ENCODE results near the gene ADISSP.

ADISSP gene

DNA sequence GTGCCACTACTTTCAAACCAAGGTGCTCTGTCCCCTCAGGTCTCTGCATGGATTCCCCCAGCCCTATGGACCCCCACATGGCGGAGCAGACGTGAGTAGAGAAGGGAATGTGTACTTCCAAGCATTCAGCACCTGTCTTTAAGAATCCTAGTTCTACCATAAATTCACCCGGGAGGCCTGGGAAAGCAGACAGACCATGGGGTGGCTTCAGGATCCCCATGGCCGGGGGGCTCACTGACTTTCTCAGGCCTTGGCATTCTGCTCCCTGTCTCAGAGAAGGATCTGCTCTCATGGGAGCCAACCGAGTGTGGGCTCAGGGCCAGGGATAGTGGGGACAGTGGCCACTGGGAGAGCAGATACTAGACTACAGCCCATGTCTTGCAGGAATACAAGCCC lies 30.8 kb upstream of the ADISSP start:
- H3F3A ChIP-seq (ENCODE audit: insufficient read depth) = no peaks in the 10 kb centered on the region

DNA sequence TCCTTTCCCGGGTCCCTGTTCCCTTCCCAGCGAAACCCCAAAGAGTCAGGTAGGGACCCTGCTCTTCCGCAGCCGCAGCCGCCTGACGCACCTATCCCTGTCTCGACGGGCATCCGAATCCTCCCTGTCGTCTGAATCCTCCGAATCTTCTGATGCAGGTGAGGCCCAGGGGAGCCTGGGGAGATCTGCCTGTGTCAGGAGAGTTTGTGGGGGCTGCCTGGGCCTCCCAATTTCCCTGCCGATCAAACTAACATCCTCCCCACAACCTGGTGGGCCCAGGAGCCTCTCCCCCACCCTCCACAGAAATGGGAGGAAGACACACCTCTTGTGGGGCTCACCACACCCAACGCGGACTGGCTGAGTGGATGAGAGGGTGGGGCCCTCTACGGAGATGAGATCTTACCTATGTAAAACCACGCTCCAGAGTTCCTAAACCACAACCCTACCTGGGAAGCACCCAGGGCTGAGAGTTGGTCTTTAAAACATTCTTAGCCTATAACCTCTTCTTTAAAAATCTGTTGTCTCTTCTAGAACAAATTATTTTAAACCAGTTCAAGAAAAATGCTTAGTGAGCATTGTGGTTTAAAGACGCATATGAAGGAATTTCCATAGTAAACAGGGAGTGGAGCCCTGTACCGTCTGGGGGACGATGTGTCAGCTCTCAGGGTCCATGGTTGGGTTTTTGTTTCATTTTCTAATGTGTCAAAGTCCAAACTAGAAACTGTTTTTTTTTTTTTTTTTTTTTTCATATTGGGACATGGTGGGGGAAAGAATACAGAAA lies 30.2 kb upstream of the ADISSP start:
- Histone ChIP-seq H3F3A (ENCODE audit: insufficient read depth) (no peaks in the 10 kb centered on the region), H3K4me3 (ENCODE audit: insufficient read depth, low read length, poor library complexity, severe bottlenecking) (peak overlapping the region; percentile 72), H3K9me2 (replicated peaks; ENCODE audit: insufficient read depth, low read length) (no peaks in the 10 kb centered on the region), H3K4me2 (ENCODE audit: low read depth, low read length, poor library complexity, severe bottlenecking) (peak overlapping the region; percentile 92), H3K27ac (ENCODE audit: low read depth, low read length) (no peak overlapping the region), H4K20me1 (ENCODE audit: low read depth, low read length) (no peaks in the 10 kb centered on the region), H3K79me2 (ENCODE audit: insufficient read depth, low read length) (peaks cover 12% of the 10 kb centered on the region), H3K27me3 (ENCODE audit: low read length) (no peaks in the 10 kb centered on the region), H3K9ac (ENCODE audit: low read length) (peak overlapping the region; percentile 80; the same call in 1 of the 2 replicates), H3K9me3 (ENCODE audit: insufficient read depth, low read length) (no peaks in the 10 kb centered on the region), H2AFZ (ENCODE audit: low read depth, low read length, severe bottlenecking) (no peak overlapping the region), H3K36me3 (ENCODE audit: low read length) (no peaks in the 10 kb centered on the region)
- TF ChIP-seq, protein P1, sequence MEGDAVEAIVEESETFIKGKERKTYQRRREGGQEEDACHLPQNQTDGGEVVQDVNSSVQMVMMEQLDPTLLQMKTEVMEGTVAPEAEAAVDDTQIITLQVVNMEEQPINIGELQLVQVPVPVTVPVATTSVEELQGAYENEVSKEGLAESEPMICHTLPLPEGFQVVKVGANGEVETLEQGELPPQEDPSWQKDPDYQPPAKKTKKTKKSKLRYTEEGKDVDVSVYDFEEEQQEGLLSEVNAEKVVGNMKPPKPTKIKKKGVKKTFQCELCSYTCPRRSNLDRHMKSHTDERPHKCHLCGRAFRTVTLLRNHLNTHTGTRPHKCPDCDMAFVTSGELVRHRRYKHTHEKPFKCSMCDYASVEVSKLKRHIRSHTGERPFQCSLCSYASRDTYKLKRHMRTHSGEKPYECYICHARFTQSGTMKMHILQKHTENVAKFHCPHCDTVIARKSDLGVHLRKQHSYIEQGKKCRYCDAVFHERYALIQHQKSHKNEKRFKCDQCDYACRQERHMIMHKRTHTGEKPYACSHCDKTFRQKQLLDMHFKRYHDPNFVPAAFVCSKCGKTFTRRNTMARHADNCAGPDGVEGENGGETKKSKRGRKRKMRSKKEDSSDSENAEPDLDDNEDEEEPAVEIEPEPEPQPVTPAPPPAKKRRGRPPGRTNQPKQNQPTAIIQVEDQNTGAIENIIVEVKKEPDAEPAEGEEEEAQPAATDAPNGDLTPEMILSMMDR (IDR thresholded peaks at IDR 0.05; ENCODE audit: insufficient read depth, low read length, poor library complexity, severe bottlenecking) = no peak
- no peak for TF ChIP-seq EZH2phosphoT487 (conservative IDR thresholded peaks at IDR 0.05; ENCODE audit: low read length)

More for the DNA sequence above, 30.8 kb upstream of the ADISSP start:
- Histone ChIP-seq H4K20me1 (ENCODE audit: low read depth, low read length) (no peaks in the 10 kb centered on the region), H3K4me2 (ENCODE audit: low read depth, low read length, poor library complexity, severe bottlenecking) (no peak overlapping the region), H2AFZ (ENCODE audit: low read depth, low read length, severe bottlenecking) (no peak overlapping the region), H3K9me3 (ENCODE audit: insufficient read depth, low read length) (no peaks in the 10 kb centered on the region), H3K27ac (ENCODE audit: low read depth, low read length) (no peak overlapping the region), H3K27me3 (ENCODE audit: low read length) (no peaks in the 10 kb centered on the region), H3K9ac (ENCODE audit: low read length) (no peak overlapping the region), H3K9me2 (replicated peaks; ENCODE audit: insufficient read depth, low read length) (no peaks in the 10 kb centered on the region), H3K79me2 (ENCODE audit: insufficient read depth, low read length) (peaks cover 12% of the 10 kb centered on the region), H3K4me3 (ENCODE audit: insufficient read depth, low read length, poor library complexity, severe bottlenecking) (no peak overlapping the region), H3K36me3 (ENCODE audit: low read length) (no peaks in the 10 kb centered on the region)
- TF ChIP-seq EZH2phosphoT487 (conservative IDR thresholded peaks at IDR 0.05; ENCODE audit: low read length) = no peak
- TF ChIP-seq, protein P1 (IDR thresholded peaks at IDR 0.05; ENCODE audit: insufficient read depth, low read length, poor library complexity, severe bottlenecking) = no peak

DNA sequence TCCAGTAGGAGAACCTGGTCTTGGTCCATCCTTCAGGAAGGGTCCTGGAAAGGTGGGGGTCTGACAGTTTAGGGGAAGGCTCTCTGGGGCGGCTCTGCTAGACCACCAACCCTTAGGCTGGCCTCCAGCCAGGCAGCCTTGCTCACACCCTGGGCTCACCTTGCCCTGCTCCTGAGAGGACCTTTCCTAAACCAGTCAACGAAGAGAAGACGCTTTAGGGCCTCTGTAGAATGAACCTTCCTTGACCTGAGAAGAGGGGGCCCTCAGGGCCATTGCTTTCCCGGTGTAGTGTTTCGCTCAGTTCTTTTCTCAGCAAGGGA lies 29.6 kb upstream of the ADISSP start:
- H4K20me1 ChIP-seq (ENCODE audit: low read depth, low read length) = no peaks in the 10 kb centered on the region
- no peaks in the 10 kb centered on the region for H3K9me3 ChIP-seq (ENCODE audit: insufficient read depth, low read length)
- H3K27ac ChIP-seq (ENCODE audit: low read depth, low read length) = peak overlapping the region; percentile 50
- H3K9ac ChIP-seq (ENCODE audit: low read length) = peak overlapping the region; percentile 80
- H3K4me3 ChIP-seq (ENCODE audit: insufficient read depth, low read length, poor library complexity, severe bottlenecking) = peak overlapping the region; percentile 72
- no peaks in the 10 kb centered on the region for H3K36me3 ChIP-seq (ENCODE audit: low read length)
- H3F3A ChIP-seq (ENCODE audit: insufficient read depth) = no peaks in the 10 kb centered on the region
- H3K4me2 ChIP-seq (ENCODE audit: low read depth, low read length, poor library complexity, severe bottlenecking) = peak overlapping the region; percentile 92
- H3K79me2 ChIP-seq (ENCODE audit: insufficient read depth, low read length) = peaks cover 12% of the 10 kb centered on the region
- H3K9me2 ChIP-seq (replicated peaks; ENCODE audit: insufficient read depth, low read length) = no peaks in the 10 kb centered on the region
- no peak overlapping the region for H2AFZ ChIP-seq (ENCODE audit: low read depth, low read length, severe bottlenecking)
- TF ChIP-seq, protein P1 (IDR thresholded peaks at IDR 0.05; ENCODE audit: insufficient read depth, low read length, poor library complexity, severe bottlenecking) = no peak
- no peak for TF ChIP-seq EZH2phosphoT487 (conservative IDR thresholded peaks at IDR 0.05; ENCODE audit: low read length)
- no peaks in the 10 kb centered on the region for H3K27me3 ChIP-seq (ENCODE audit: low read length)

All from SU-DHL-6 (cell line).